Pons (tissue), 1 donor: ENCODE results near the gene ZNF354C.

Experiments used
- DNase-seq: peaks from one replicate; pipeline ENCODE4 v3.0.0-alpha.2; 2016; ENCODE audit warnings: low spot score

The ZNF354C gene

GRCh38 chr5:179113945-179114641, 53.9 kb downstream of the ZNF354C start:
- no peak for DNase-seq

- DNase-seq, result no peak
Measured at GRCh38 chr5:179114756-179115155, 54.6 kb downstream of the ZNF354C start.

- no peak for DNase-seq
Measured at GRCh38 chr5:179115307-179115706, 55.1 kb downstream of the ZNF354C start.

GRCh38 chr5:179115845-179116524, 55.8 kb downstream of the ZNF354C start:
- DNase-seq, result no peak

- no peak for DNase-seq
Measured at GRCh38 chr5:179118338-179118737, 58.2 kb downstream of the ZNF354C start.

GRCh38 chr5:179118756-179119414, 58.7 kb downstream of the ZNF354C start:
- DNase-seq, result no peak

GRCh38 chr5:179119415-179120170, 59.4 kb downstream of the ZNF354C start:
- no peak for DNase-seq

- no peak for DNase-seq
Measured at GRCh38 chr5:179120421-179120861, 60.3 kb downstream of the ZNF354C start.

- no peak for DNase-seq
Measured at GRCh38 chr5:179120951-179121666, 60.9 kb downstream of the ZNF354C start.

GRCh38 chr5:179121667-179122111, 61.5 kb downstream of the ZNF354C start:
- no peak for DNase-seq

GRCh38 chr5:179122411-179123108, 62.4 kb downstream of the ZNF354C start:
- no peak for DNase-seq

GRCh38 chr5:179123109-179123426, 62.9 kb downstream of the ZNF354C start:
- DNase-seq, result no peak

GRCh38 chr5:179123491-179124272, 63.5 kb downstream of the ZNF354C start:
- DNase-seq, result no peak

- DNase-seq, result no peak
Measured at GRCh38 chr5:179124273-179124852, 64.2 kb downstream of the ZNF354C start.

- DNase-seq, result no peak
Measured at GRCh38 chr5:179124853-179125788, 64.9 kb downstream of the ZNF354C start.

- no peak for DNase-seq
Measured at GRCh38 chr5:179125789-179126505, 65.8 kb downstream of the ZNF354C start.

- DNase-seq, result no peak
Measured at GRCh38 chr5:179126506-179126991, 66.4 kb downstream of the ZNF354C start.
